ENCODE data around the gene RTKN2.
A peak's percentile ranks its signal among the peaks of the same experiment; 100 is the strongest.
"Not testable (repeated sequence)": the region's sequence is repeated elsewhere in the genome, so short reads cannot be mapped to it uniquely, and the experiment has no call there.

The RTKN2 gene, protein sequence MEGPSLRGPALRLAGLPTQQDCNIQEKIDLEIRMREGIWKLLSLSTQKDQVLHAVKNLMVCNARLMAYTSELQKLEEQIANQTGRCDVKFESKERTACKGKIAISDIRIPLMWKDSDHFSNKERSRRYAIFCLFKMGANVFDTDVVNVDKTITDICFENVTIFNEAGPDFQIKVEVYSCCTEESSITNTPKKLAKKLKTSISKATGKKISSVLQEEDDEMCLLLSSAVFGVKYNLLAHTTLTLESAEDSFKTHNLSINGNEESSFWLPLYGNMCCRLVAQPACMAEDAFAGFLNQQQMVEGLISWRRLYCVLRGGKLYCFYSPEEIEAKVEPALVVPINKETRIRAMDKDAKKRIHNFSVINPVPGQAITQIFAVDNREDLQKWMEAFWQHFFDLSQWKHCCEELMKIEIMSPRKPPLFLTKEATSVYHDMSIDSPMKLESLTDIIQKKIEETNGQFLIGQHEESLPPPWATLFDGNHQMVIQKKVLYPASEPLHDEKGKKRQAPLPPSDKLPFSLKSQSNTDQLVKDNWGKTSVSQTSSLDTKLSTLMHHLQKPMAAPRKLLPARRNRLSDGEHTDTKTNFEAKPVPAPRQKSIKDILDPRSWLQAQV

DNA sequence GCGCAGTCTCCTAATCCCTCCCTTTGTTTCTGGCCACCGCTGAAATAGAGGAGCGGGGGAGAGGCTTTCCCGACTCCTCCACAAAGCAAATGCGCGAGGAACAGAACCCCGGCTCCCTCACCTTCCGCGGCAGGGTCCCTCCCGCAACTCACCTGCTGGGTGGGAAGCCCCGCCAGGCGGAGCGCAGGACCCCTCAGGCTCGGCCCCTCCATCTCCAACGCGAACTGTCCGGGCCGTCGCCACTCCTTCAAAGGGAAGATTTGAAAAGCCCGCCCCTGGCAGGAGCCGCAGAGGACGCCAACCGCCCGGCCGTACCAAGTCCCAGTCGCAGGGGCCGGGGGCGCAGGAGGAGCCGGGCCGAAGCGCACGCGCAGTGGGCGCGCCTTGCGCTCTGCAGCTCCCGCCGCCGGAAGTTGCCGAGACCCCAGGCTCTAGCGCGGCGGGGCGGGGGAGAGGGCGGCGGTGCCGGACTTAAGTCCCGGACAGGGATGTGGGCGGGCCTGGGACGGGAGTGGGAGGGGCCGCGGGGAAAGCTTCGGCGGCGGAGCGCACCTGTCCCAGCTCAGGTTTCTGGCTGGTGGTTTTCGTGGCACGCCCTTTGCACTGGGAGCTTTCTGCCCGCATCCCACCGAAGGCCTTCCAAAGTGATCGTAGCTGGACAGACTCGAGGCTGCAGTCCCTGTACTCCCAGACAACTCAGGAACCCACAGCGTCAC lies at the start of gene RTKN2:
Gene RTKN2, minus strand, starts transcription at position 446 of the 716 bp plus-strand sequence. Its CDS starts 234 bp downstream, at position 212.
- DNase-seq (ENCODE audit: low read depth): no peak

DNA sequence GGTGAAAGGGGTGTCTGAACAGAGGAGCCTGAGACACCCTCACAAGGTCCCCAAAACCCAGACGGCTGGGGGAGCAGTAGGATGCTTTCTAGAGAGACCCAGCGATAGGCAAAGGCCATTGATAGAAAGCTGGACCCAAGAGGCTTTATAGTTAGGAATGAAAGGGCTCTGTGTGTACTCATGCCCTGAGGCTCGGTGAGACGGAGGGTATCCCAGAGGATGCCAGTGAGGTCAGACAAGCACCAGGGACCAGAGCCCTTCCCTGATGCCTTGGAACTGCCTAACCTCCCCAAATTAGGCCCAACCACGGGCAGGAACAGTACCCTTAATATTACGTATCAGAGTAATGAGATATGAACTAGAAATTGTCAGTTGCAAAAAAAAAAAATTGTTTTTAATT lies 48.6 kb upstream of the RTKN2 start:
- DNase-seq (ENCODE audit: low read depth): no peak

DNA sequence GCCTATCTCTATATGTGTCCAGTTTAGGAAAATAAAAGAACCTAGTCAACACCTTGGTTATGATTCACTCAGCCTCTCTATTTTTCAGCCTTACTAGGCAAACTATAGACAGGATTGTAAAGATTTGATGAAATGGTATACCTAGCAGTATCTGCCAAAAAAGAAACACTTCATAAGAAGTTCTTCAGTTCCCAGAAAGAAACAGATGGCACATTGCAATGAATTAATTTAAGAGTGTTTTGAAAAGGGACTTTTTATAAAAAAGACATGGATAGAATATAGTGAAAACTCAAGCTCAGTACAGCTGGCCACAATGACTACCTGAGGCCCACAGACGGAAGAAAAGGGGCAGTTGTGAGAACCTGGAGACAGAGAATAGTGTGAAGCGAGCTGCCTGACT lies 40.6 kb upstream of the RTKN2 start:
- DNase-seq (ENCODE audit: low read depth): no peak

DNA sequence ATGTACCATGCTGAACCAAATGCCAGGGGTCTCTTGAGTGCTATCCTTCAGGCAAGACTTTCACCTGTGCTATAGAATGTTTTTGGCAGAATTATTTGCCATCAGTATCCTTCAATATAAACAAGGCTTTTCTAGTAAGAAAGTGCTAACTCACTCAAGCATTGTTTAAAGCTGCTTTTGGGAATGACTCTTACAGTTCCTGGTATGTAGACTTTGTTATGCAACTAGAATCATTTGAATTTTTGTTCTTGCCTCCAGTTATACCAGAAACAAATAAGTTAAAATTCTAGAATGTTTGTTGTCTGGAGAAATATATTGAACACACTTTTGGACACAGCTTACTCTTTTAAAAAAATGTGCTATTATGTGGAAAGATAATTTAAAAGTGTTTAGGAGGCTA lies 39.5 kb upstream of the RTKN2 start:
- DNase-seq (ENCODE audit: low read depth): no peak

DNA sequence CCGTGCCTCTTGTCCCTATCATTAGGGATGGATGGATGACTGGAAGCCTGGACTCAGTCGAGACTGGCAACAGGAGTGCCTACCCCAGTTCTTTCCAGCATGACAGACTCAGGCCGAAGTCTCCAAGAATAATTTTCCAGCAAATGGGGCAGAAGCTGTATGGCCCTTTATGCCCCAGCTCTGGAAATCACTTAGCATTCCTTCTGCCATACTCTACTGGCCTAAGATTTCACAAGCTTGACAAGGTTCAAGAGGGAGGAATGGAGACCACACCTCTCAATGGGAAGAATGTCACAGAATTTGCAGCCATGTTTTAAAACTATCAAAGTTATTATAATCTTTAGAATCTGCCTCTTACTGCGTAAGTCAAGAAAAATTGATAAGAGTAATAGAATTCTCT lies 39.0 kb upstream of the RTKN2 start:
- DNase-seq (ENCODE audit: low read depth): no peak

DNA sequence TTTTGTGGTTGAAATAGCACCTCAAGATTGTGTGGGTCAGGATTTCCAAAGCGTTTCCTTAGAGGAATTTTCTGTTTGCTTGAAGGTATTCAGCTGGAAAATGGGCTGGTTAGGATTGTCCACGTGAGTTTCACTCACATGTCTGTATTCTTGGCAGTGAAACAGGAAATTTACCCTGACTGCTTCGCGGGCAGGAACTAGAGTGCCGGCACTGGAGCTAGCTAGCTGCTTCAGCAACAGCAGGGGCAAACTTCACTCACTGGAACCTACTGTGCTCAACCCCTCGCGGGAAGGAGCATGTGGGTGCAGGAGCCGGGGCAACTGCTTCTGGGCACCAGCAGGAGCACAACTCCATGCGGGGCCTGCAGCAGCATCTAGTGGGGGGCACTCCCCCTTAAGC lies 38.0 kb upstream of the RTKN2 start:
- no peak for DNase-seq (ENCODE audit: low read depth)

DNA sequence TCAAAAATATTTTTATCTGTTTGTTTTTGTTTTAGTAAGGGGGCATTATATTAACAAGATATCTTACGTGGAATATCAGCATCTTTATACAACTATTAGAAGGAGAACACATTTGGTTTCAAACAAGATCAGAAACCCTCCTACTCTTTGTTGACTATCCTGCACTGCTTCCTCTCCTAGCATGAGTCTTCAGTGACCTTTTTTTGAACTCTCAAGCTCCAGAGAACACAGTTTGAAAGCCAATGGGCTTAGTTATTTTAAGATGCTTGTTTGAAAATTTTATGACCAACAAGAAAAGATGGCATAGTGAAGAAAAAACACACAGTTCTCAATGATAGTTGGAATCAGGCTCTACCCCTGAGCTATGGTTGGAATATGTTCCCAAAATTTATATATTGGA lies 37.2 kb upstream of the RTKN2 start:
- DNase-seq (ENCODE audit: low read depth): no peak

DNA sequence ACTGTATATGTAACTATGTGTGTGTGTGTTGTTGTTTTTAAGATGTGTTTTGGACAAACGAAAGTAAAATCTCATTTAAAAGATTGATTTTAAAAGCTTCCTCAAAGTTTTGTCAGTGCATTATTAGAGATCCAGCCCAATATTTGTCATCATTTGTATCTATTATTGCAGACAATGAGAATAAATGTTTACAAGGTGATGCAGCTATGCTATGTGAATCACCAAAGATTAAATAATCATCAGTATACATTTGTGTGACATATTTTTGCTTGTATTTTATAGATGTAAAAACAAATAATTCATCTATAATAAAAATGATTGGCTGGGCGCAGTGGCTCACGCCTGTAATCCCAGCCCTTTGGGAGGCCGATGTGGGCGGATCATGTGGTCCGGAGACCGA lies 35.3 kb upstream of the RTKN2 start:
- no peak for DNase-seq (ENCODE audit: low read depth)

DNA sequence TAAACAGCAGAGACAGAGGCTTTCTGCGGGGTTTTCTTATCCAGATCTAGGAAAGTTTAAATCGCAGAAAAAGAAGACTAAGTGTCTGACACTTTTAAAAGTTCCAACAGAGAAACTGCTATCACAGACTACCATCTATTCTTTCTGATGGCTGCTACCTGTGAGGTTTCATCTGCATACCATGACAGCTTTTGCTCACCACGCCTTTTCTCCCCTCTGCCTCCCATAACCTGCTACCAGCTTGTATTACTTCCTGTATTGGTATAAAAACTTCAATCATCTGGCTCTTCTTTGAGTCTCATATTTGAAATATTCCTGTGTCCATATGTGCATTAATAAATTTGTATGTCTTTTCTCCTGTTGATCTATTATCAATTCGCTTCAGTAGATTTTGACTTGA lies 34.1 kb upstream of the RTKN2 start:
- no peak for DNase-seq (ENCODE audit: low read depth)

DNA sequence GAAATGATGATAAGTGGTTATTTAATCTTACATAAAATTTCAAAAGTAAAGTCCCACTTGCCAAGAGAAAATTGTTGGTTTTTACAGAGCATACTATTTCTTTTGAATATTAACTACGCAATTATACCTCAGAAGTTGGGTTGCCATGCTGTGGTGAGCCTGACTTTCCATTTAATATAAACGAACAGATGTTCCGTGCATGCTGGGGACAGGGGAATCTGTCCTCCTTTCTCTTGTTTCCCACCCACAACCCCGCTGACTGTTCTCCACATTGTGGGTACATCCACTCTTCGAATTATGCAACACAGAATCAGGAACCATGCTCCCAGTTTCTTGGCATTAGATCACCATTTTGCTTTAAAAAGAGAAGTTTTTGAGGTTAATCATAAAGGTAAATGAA lies 29.2 kb upstream of the RTKN2 start:
- no peak for DNase-seq (ENCODE audit: low read depth)

DNA sequence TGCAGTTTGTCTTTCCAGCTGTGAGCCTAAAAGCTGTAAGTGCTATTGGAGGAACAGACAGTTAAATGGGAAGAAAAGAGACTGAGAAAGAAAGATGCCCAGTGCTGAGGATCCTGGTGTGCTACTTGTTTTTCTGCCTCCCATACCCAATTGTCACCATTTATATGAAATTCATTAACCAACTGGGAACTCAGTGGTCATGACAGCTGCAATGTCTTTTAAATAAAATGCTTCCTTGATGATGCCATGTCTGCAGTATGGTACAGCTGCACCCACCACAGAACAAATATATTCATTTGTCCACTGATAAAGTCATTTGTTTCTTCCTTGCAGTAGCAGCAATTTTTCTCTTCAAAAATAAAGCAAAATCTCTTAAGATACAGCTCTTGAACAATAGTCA lies 15.6 kb upstream of the RTKN2 start:
- no peak for DNase-seq (ENCODE audit: low read depth)

DNA sequence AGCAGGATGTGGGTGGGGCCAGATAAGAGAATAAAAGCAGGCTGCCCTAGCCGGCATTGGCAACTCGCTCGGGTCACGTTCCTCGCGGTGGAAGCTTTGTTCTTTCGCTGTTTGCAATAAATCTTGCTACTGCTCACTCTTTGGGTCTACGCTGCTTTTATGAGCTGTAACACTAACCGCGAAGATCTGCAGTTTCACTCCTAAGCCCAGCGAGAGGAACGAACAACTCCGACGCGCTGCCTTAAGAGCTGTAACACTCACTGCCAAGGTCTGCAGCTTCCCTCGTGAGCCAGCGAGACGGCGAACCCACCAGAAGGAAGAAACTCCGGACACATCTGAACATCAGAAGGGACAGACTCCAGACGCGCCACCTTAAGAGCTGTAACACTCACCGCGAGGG lies 12.7 kb upstream of the RTKN2 start:
- not testable (repeated sequence) for DNase-seq (ENCODE audit: low read depth)

DNA sequence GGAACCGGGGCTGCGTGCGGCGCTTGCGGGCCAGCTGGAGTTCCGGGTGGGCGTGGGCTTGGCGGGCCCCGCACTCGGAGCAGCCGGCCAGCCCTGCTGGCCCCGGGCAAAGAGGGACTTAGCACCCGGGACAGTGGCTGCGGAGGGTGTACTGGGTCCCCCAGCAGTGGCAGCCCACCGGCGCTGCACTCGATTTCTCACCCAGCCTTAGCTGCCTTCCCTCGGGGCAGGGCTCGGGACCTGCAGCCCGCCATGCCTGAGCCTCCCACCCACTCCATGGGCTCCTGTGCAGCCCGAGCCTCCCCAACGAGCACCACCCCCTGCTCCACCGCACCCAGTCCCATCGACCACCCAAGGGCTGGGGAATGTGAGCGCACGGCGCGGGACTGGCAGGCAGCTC lies 11.7 kb upstream of the RTKN2 start:
- not testable (repeated sequence) for DNase-seq (ENCODE audit: low read depth)

DNA sequence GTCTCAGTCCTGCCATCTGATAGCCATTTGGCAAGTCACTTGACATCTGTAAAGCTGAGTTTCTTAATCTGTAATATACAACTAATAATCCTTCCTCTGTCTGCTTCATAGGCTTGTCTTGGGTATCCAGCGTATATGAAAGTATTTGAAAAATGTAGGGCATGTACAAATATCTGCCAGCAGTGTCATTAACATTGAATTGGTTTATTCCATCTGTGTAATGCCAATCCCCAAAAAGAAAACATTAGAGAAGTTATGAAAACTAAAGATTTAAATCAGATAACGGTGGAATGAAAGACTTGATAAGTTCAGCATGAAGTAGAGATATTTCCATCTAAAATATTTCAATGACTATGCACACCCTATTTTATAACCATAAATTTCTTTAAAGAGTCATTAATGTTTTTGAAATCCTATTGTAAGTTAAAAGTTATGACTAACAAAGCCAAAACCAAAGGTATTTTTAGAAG lies 9.8 kb upstream of the RTKN2 start:
- peak; percentile 15 for DNase-seq (ENCODE audit: low read depth)

DNA sequence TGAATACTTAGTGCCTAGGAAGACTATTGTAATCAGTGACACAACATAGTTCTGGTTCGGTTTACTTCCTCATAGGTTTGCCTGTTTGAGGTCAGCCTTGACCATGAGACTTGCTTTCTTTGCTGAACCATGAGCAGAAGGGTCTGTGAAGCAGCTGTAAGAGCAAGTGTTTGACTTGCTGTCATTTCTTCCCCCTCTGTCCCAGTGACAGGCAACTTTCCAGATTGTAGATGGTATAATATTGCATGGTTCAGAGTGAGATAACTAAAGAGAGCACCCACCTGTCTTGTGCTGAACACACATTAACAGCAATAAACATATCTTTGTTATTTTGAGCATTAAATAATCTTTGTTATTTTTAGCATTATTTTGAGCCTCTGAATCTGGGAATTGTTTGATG lies 9.3 kb upstream of the RTKN2 start:
- no peak for DNase-seq (ENCODE audit: low read depth)

DNA sequence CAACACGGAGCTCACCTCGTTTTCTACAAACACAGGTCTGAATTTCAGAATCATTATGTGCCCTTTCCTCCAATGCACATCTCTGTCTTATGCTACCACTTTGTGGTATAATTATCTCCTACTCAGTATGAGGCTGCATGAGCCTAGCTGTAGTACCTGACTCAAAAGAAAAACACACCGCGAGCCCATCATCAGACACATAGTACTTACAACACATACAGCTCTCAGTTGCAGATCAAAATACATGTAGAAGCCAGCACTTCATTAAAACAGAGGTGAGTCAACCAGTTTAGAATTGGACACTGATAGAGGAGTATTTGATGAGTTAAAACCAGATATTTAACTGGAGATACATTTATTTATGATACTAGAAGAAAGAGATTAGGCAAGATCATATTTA lies 1.4 kb upstream of the RTKN2 start:
- no peak for DNase-seq (ENCODE audit: low read depth)

DNA sequence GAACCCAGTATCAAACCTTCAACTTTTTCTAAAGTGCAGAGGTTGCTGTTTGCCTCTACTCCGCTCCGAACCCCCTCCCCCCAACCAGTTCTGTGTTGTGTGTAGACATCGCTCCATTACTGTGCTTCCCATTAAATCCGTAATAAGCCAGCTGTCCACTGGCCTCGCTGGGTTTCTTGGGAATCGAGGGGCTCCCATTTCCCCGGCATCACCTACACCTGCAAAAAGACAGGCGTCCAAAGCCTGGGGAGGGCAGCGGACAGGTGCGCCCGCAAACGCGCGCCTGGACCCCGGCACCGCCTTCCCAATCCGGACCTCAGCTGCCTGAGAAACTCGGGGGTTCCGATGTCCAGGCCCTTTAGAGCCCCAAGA lies 631 bp downstream of the RTKN2 start:
- no peak for DNase-seq (ENCODE audit: low read depth)

DNA sequence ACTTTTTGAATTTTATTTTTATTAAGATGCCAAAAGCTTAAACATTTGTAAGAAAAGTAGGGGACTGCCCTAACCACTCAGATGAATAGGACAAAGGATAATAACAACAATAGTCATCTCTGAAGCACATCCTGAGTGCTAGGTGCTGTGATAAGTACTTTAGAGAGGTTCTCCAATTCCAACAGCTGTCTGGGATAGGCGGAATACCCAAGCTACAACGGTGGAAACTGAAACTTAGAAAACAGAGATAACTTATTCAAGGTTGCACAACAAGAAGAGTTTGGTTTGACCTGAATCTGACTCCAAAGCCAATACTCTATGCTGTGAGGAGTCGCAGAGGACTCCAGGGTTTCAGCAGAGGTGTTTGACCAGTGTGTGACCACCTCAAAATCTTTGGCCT lies 2.0 kb downstream of the RTKN2 start:
- DNase-seq (ENCODE audit: low read depth): no peak

DNA sequence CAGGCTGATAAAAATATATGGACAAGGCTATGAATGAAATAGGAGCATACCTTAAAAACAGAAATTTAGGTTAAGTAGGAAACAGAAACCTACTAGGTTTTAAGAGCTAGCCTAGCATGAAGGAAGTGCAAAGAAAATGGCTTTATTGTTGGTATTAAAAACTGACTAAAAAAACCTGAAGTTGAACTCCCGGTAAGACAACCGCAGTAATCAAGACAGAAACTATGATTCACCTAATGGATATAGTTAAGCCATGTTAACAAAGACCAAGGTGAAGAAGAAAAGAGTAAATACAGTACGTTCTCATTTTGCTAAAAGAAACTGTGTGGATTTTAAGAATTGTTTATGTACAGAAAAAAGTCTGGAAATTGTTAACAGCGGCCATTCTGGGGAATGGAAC lies 2.5 kb downstream of the RTKN2 start:
- DNase-seq (ENCODE audit: low read depth): no peak

DNA sequence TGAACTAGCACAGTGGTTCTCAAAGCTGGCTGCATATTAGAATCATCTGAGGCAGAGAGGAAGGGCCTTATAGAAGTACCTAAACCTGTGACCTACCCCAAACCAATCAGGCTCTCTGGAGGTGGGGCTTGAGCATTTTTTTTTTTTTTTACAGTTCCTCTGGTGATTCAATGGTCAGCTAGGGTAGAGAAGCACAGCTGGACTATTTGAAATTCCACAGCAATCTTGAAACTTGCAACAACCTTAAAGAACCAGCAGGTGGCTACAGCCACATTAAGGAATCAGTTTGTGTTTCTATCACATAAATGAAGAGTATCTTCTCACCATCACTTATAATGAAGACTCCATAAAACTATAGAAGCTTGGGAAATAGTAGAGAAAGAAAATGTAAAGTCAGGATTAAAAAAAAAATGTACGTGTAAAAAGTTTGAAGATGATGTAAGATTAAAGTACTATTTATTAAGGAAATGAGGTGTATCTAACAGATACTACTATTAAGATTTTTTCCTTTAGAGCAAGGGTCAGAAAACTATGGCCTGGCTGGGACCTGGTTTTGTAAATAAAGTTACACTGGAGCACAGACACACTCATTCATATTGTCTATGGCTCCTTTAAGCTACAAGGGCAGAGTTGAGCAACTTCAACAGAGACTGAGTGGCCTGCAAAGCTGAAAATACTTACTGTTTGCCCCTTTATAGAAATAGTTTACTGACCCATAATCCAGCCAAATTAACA lies 3.8 kb downstream of the RTKN2 start:
- DNase-seq (ENCODE audit: low read depth): peak; percentile 76

DNA sequence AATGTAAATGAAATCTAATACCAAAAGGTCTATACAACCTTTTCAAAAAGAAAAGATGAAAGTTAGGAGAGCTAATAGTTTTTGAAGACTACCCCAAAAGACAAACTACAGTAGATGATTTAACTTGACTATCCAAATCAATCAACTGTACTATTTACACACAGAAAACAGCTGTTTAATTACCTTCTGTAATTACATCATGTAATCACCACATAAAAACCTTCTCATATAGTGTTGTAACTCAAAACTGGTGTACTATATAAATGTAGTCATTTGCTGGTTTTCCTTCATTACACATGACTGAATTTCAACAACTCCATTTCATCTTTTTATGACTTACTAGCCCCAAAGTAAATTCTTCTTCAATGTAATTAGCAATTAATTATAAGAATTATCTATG lies 4.5 kb downstream of the RTKN2 start:
- no peak for DNase-seq (ENCODE audit: low read depth)

DNA sequence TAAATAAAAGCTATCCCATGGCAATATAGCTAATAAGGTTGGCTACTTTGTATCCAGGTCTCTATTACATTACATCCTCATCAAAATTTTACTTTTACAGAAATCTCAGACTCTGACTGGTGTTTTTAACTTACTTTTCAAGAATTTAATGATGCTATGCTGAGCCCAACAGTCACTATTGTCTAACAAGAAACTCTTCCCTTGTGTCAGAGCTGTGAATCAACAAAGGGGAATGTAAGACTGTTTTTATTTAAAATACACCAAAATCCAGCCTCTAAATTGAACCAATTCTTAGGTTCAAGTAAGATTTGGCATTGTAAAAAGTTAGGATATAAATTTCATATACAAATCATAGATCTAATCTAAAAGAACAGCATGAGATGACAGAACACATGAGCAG lies 7.0 kb downstream of the RTKN2 start:
- DNase-seq (ENCODE audit: low read depth): no peak

DNA sequence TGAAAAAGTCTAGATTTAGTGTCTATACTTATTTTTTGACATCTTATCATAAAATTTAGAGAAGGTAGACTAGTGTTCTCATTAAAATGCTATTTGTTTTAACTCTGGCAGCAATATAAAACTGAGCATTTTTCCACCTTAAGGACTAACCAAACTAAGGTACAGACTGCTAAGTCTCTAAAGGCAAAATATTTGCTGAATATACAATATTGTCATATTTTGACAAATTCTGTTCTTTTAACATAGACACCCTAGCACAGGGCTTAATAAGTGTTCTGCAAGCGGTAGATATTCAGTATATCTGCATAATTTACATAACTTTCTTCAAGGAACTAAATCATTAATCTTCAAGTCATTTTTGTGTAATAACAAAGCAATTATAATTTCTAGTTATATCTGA lies 8.6 kb downstream of the RTKN2 start:
- no peak for DNase-seq (ENCODE audit: low read depth)
